Thyroid gland (tissue), 4 donors: ENCODE measurements around the gene TMEM239.

Experiments
- CTCF ChIP-seq, 6 experiments: fragments of 200-600 bp in 3 of 6; fragments of 450-650 bp in 3 of 6; sonication (generic) in 3 of 6; IDR thresholded peaks; one replicate each; pipeline ENCODE4 v1.5.1; 2016 to 2019; ENCODE audit warnings: antibody characterized with exemption in 6 of 6, mild to moderate bottlenecking in 2 of 6, inconsistent platforms in 1 of 6, moderate library complexity in 1 of 6
- POLR2A ChIP-seq, 2 donors: fragments of 450-650 bp; IDR thresholded peaks; one replicate each; pipeline ENCODE4 v1.6.1; 2017; ENCODE audit warnings: antibody characterized with exemption in 2 of 2, mild to moderate bottlenecking in 2 of 2, moderate library complexity in 1 of 2

GRCh38 chr20:2783908-2784566 is 32.1 kb upstream of the TMEM239 start:
- no peak for TF ChIP-seq CTCF (IDR thresholded peaks at IDR 0.05)
- TF ChIP-seq POLR2A (IDR thresholded peaks at IDR 0.05) = no peak
